ENCODE data around the gene HS3ST1.

HS3ST1 gene

GRCh38 chr4:11376146-11376545, 52.5 kb downstream of the HS3ST1 start:
- in situ Hi-C loops (cut with HindIII; ENCODE audit: low pct_unique_long_range_greater_than_20kb, low sequenced_read_pairs) = no loop called here
- TF ChIP-seq JUND (IDR thresholded peaks at IDR 0.05; ENCODE audit: low read depth) = no peak
- no peak for DNase-seq (ENCODE audit: low read depth in 1 of 2, low spot score in 1 of 2)

- no peak for DNase-seq (ENCODE audit: low read depth in 1 of 2, low spot score in 1 of 2)
- in situ Hi-C loops (cut with HindIII; ENCODE audit: low pct_unique_long_range_greater_than_20kb, low sequenced_read_pairs) = no loop called here
- TF ChIP-seq JUND (IDR thresholded peaks at IDR 0.05; ENCODE audit: low read depth) = no peak
These were observed 60.0 kb downstream of the HS3ST1 start for GRCh38 chr4:11368701-11369115.

DNA sequence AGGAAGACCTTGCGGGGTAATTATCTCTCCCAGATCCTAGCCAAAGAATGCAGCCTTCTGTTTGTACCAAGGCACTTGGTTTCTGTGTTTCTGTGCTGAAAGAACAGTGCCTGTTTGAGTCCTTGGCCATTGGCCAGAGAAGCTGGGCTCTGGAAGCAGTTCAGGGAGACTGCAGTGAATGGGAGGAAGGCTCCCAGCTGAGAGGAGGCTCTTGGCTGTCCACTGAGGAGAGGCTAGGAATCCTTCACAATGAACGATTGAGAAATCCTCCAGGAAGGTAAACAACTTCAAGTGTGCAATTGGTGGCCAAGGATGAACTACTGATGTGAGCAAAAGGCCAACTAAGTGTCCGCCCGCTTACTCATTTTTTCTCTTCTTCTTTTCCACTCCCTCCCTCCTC, 61.3 kb downstream of the HS3ST1 start:
- DNase-seq (ENCODE audit: low read depth in 1 of 2, low spot score in 1 of 2) = peak in 1 of 2 experiments; percentile 3
- no peak for TF ChIP-seq JUND (IDR thresholded peaks at IDR 0.05; ENCODE audit: low read depth)
- in situ Hi-C loops (cut with HindIII; ENCODE audit: low pct_unique_long_range_greater_than_20kb, low sequenced_read_pairs) = no loop called here

GRCh38 chr4:11366859-11367258, 61.8 kb downstream of the HS3ST1 start:
- no peak for DNase-seq (ENCODE audit: low read depth in 1 of 2, low spot score in 1 of 2)

DNA sequence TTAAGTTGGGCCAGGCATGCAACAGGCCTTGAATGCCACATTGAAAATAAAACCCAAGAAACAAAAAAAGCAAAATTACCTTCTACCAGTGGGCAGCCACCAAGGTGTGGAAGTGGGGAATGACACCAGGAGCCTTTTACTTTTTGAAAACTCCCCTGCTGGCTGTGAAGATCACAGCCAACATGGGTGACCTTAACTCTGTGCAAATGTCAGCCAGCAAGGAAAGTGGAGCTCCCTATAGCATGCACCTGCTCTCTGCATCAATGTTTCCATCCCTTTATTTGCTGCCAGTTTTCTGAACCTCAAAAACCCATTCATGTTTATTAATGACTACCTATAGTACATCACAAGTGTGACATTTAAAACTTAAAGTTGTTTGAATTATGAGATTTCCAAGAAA, 63.7 kb downstream of the HS3ST1 start:
- no peak for DNase-seq (ENCODE audit: low read depth in 1 of 2, low spot score in 1 of 2)
- in situ Hi-C loops (cut with HindIII; ENCODE audit: low pct_unique_long_range_greater_than_20kb, low sequenced_read_pairs) = no loop called here
- TF ChIP-seq JUND (IDR thresholded peaks at IDR 0.05; ENCODE audit: low read depth) = no peak

More at GRCh38 chr4:11366859-11367258, 61.8 kb downstream of the HS3ST1 start:
- in situ Hi-C loops (cut with HindIII; ENCODE audit: low pct_unique_long_range_greater_than_20kb, low sequenced_read_pairs) = no loop called here
- no peak for TF ChIP-seq JUND (IDR thresholded peaks at IDR 0.05; ENCODE audit: low read depth)

GRCh38 chr4:11359591-11359990, 69.1 kb downstream of the HS3ST1 start:
- in situ Hi-C loops (cut with HindIII; ENCODE audit: low pct_unique_long_range_greater_than_20kb, low sequenced_read_pairs) = no loop called here
- TF ChIP-seq JUND (IDR thresholded peaks at IDR 0.05; ENCODE audit: low read depth) = no peak
- no peak for DNase-seq (ENCODE audit: low read depth in 1 of 2, low spot score in 1 of 2)

DNA sequence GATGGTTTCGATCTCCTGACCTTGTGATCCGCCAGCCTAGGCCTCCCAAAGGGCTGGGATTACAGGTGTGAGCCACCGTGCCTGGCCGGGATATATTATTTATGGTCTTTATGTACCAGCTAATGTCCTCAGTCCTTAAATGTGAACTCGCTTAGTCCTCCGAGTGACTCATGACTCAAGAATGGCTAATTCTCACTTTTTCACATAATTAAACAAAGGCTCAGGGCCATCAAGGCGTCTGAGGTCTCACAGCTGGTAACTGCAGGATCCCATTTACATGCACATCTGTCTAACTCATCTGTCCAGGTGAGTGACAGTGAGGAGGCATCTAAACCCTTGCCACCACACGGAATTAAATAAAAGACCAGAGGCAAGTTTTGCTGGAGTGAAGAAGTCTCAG, 73.5 kb downstream of the HS3ST1 start:
- DNase-seq (ENCODE audit: low read depth in 1 of 2, low spot score in 1 of 2) = no peak
- in situ Hi-C loops (cut with HindIII; ENCODE audit: low pct_unique_long_range_greater_than_20kb, low sequenced_read_pairs) = no loop called here
- no peak for TF ChIP-seq JUND (IDR thresholded peaks at IDR 0.05; ENCODE audit: low read depth)

GRCh38 chr4:11354531-11354930, 74.2 kb downstream of the HS3ST1 start:
- DNase-seq (ENCODE audit: low read depth in 1 of 2, low spot score in 1 of 2) = no peak
- no peak for TF ChIP-seq JUND (IDR thresholded peaks at IDR 0.05; ENCODE audit: low read depth)
- in situ Hi-C loops (cut with HindIII; ENCODE audit: low pct_unique_long_range_greater_than_20kb, low sequenced_read_pairs) = no loop called here

GRCh38 chr4:11348449-11349088, 80.1 kb downstream of the HS3ST1 start:
- no peak for DNase-seq (ENCODE audit: low read depth in 1 of 2, low spot score in 1 of 2)
- in situ Hi-C loops (cut with HindIII; ENCODE audit: low pct_unique_long_range_greater_than_20kb, low sequenced_read_pairs) = no loop called here
- TF ChIP-seq JUND (IDR thresholded peaks at IDR 0.05; ENCODE audit: low read depth) = no peak

DNA sequence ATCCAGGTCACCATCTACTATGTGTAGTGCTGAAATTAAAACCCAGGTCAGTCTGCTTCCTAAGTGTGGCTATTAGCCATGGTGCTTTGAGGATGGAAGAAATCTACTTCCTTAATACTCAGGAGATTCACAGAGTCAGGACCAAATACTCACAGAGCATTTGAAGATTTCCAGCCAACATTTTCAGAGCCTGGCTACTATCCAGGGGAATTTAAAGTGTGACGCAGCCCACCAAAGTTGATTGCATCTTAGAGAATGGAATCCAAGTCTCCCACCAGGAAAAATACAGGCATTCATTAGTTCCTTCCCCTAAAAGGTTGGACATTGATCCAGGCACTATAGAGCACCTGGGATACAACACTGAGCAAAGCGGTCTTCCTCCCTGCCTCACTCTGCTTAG, 83.8 kb downstream of the HS3ST1 start:
- in situ Hi-C loops (cut with HindIII; ENCODE audit: low pct_unique_long_range_greater_than_20kb, low sequenced_read_pairs) = no loop called here
- TF ChIP-seq JUND (IDR thresholded peaks at IDR 0.05; ENCODE audit: low read depth) = no peak
- no peak for DNase-seq (ENCODE audit: low read depth in 1 of 2, low spot score in 1 of 2)

GRCh38 chr4:11343536-11343935, 85.2 kb downstream of the HS3ST1 start:
- no peak for DNase-seq (ENCODE audit: low read depth in 1 of 2, low spot score in 1 of 2)
- in situ Hi-C loops (cut with HindIII; ENCODE audit: low pct_unique_long_range_greater_than_20kb, low sequenced_read_pairs) = no loop called here
- TF ChIP-seq JUND (IDR thresholded peaks at IDR 0.05; ENCODE audit: low read depth) = no peak

Measured in T47D (cell line).